CD4-positive, alpha-beta T cell treated with Interleukin-1 beta for 1 hour (primary cell): Measurements from ENCODE around the gene LMCD1.

Source experiments
- DNase-seq, 2 donors: peaks; one replicate each; pipeline ENCODE4 v3.0.0-alpha.2; 2020 to 2022

Gene LMCD1

DNA sequence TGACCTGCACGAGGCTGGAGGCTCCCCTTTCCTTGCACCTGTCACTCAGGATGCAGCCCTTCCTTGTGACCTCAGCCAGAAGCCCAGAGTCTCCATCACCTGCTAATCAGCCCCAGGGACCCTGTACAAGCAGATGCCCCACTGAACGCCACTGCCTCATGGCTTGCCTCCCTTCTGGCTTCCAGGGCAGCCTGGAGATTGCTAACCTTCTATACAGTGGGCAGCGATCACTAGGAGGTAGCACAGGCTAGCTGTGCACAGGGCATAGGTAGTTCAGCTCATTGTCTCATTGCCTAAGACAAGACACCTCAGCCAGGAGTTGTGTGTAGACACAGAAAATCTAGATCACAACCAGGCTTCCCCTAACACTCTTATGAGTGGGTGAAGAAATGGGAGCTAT lies 93.6 kb downstream of the LMCD1 start:
- DNase-seq: no peak

- no peak for DNase-seq
Observed at GRCh38 chr3:8595695-8596115, 94.1 kb downstream of the LMCD1 start.

DNA sequence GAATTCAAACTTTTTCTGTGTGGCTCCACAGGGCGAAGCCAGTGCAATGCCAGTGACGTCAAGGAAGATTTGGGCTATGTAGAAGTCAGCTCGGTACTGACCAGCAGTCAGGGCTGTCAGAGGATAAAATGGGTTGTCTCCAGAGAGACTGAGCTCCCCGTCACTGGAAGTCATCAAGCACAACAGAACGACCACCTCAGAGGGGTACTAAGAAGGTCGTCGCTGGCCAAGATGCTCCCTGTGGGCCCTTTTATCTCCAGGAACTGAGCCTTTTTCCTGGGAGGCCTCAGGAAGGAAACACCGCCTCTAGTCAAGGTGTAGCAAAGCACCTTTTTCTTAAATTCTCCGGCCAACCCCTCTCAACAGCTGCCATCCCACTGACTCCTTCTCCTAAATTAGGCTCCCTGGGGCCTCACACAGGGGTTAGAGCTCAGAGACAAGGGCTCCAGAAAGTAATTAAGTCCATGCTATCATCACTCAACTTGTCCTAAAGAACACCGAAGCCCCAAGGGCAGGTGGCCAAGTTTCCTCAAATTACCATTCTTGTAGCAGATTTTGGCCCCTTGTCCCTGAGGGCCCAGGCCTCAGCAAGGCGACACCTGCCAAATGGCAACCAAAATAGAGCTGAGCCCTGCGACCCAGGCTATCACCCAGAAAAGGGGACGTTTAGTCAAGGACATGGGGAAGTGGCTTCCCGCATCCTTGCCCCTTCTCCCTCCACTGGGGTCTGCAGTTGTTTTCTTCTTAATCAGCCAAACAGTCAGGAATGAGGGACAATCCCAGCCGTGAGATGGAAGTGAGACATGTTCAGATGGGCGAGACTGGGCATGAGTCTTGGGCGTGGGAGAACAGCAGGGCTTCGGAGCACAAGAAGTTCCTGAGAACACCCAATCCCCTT lies 94.9 kb downstream of the LMCD1 start:
- no peak for DNase-seq

DNA sequence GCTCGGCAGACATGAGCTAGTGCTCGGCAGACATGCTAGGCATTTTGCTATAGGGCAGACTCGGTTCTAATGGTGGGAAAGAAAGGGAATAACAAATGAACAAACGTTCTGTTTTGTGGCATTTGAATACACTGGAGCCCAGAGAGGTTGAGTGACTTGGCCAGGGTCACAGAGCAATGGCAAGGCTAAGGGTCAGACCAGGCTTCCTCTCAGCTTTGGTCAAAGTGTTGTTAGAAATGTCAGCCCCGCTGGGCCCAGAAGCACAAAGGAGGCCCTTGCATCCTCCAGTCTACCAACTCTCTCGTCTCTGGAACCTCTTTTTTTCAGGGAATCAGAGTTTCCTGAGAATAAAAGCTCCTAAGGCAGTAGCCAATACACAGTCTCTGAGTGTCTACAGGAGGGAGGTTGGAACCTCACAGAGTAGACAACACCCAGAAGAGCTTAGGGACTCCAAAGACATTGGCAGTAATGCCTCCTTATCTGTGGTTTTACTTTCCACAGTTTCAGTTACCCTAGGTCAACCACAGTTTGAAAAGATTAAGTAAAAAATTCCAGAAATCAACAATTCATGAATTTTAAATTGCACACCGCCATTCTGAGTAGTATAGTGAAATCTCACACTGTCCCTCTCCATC lies 95.7 kb downstream of the LMCD1 start:
- DNase-seq: no peak

GRCh38 chr3:8599146-8599545 lies 97.5 kb downstream of the LMCD1 start:
- no peak for DNase-seq

DNA sequence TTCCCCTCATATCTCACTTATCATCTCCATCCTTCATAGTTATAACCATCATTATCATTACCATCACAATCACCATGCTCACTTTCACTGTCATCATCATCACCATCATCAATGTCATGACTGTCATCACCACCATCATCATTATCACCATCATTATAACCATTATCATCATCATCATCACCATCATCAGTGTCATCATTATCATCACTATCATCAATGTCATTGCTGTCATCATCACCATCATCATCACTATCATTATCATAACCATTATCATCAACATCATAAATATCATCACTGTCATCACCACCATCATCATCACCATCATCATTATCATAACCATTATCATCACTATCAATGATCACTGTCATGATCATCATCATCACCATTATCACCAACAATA lies 98.8 kb downstream of the LMCD1 start:
- no peak for DNase-seq

- no peak for DNase-seq
Observed at GRCh38 chr3:8603115-8603710, 101.6 kb downstream of the LMCD1 start.

DNA sequence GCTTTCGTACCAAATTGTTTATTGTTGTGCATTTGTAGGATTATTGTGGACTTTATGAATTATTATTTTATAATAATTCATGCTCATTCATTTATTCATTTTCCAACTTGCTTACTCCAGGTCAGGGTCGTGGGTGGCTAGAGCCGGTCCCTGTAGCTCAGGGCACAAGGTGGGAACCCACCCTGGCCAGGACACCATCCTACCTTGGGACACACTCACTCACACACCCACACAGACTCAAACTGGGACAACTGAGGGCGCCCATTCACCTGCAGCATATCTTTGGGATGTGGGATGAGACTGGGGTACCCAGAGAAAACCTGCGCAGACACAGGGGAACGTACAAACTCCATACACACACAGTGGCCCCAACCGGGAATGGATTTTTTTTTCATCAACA lies 102.4 kb downstream of the LMCD1 start:
- no peak for DNase-seq

DNA sequence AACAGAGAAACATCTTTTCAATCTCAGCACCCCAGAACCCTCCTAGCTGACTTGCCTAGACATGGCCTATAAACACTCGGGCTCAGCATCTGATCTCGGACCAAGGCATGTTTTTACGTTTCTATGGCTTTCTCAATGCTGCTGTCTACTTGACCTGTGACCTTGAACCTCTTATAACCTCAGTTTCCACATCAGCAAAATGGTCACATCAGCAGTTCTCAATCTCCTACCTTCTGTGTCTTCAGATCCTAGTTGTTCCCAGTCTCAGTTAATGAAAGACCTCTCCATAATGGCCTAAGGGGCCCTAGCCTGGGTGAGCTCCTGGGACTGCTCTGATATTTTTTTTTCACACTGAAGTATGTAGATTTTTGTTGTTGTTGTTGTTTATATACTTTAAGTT lies 103.4 kb downstream of the LMCD1 start:
- DNase-seq: no peak

GRCh38 chr3:8606701-8607231 lies 105.1 kb downstream of the LMCD1 start:
- no peak for DNase-seq

GRCh38 chr3:8607234-8608040 lies 105.8 kb downstream of the LMCD1 start:
- DNase-seq: no peak

DNA sequence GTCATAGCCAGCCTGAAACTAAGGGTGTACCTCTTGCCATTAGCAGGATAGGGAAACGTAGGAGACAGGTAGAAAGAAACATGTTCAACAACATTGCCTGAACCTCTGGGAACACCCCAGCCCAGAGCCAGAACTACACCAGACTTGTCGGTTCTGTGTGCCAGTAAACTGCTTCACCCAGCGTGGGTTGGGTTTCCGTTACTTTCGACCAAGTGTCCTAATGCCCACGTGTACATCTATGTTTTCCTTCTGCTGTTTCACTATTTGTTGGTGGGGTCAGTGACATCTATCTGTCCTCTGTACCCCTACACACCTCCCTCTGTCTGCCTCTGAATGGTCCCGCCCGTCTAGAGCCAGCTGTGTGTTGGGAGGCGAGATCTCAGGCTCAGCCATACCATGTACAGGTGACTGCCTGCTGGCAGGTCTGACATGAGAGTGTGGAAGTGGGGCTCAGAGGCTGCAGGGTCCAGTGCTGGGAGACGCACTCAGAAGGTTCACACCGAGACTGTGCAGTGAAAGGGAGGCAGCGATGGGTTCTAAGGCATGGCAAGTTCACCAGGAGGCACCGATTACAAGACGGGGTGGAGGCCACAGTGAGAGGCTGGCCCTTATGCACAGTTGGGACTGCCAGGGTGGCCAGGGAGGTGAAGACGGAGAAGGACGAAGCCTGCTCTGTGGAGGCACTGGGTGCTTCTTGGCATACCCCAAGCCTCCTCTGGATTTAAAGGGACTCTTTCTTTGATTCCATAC lies 106.6 kb downstream of the LMCD1 start:
- DNase-seq: no peak

GRCh38 chr3:8608791-8609467 lies 107.3 kb downstream of the LMCD1 start:
- no peak for DNase-seq

DNA sequence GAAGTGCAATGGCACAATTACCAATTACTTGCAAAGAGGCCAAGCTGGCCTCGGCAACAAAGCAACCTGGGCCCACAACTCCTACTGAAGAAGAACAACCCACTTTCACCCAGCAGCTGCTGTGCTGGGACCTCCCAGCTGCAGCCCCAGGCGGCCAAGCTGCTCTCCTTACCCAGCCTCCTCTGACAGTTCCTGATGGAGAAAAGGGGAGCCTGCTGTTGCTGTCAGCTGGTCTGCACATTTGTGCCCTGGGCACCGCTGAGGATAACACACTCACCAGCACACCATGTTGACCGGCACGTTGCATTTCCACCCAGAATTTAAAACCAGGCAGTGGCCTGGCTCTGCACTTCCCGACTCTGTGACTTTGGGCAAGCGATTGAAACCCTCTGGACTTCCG lies 109.3 kb downstream of the LMCD1 start:
- no peak for DNase-seq

DNA sequence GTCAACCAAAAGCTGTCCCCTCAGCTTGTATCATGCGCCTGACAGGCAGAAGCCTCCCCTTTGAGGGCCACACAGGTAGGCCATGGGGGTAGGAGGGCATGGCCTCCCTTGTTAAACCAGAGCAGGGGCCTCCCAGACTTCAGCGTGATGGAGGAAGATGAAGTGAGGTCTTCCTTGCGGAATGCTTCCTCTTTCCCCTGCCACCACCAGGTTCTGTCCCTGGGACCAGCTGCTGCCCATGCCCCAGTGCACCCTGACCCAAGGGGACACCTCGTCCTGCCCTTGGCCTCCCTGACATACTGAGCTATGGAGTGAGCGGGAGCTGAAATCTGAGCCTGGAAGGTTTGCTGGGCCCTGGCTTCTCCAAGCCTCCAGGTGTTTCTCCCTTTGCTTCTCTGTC lies 116.3 kb downstream of the LMCD1 start:
- no peak for DNase-seq

DNA sequence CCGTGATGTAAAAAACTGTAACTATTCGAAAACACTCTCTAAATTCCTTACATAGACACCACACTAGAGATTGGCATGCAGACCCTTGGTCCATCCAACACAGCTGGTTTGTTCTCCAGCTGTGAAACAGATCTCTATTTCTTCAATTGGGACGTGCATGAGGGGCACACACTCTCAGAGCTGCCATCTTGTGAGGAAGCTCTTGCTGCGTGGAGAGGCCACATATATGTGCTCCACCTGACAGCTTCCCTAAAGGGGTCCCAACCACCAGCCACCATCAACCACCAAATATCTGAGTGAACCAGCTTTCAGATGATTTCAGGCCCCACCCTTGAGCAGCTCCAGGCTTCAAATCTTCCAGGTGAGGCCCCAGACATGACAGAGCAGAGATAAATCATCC lies 117.3 kb downstream of the LMCD1 start:
- DNase-seq: no peak

DNA sequence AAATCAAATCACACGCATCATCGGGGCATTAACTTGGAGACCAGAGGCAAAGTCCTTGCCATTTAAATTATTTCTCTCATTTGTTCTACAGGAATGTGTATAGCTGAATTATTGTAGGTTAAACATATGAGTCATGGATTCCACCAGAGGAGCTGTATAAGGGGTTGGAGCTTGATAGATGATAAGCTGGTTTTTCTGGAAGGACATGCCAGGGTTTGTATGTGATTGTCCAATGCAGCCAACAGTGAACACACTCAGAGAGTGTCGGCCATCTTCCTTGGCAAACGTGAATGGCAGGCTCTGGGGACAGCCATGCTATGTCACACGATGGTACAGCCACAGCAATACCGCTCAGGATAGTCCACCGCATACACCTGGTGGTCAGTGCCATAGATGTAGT lies 117.9 kb downstream of the LMCD1 start:
- no peak for DNase-seq

DNA sequence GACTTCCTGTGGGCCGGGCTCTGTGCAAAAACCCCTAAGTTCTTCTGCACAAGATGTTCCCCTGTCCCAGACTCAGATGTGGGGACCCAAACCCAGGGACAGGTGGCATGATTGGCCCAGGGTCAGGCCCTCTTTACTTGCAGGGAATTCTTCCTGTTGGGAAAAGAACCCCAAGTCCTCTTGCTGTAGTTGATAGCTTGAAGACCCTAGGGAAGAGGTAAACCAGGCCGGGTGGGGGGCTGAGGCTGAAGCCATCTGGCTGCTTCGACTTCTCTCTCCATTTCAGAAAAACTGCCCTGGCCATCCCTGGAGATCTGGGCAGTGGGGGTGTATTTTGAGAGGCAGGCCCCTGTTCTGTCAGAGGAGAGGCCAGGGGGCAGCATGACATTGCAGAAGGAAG lies 119.5 kb downstream of the LMCD1 start:
- DNase-seq: no peak

DNA sequence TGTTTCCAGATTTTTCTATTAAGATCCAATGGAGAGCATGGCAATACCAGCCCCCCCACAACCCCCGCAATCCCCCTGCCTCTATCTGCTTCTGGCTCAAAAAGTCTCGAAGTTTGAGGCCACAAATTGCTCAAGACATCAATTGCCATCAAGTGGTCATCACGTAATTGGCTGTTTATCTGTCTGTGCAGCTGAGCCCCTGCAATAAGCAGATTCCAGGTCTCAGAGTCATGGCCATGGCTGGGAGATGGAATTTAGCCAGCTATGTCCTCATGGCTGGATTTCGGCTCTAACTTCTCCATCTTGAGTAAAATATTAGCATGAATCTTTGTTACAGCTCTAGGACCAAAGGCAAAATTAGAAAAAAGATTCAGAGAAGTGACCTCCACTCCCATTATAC lies 120.2 kb downstream of the LMCD1 start:
- DNase-seq: no peak

- DNase-seq: peak; percentile 8 to 52
Observed at GRCh38 chr3:8622873-8623691, 121.5 kb downstream of the LMCD1 start.

DNA sequence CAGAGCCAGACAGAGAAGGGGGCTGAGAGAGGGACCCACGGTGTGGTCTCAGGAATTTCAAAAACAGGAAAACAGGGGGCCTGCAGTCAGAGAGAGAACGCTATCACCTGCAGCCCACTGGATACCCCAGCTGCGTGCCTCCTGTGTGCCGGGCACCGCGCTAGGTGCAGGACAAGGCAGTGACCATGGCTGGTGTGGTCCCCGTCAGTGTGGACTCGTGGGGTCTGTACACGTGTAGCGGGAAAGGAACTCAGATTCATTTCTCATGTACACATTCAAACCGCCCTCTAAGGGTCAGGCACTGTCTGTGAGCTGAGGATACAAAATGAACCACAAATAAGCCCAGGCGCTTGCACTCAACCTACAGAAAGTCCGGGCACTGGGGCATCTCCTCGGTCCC lies 122.1 kb downstream of the LMCD1 start:
- no peak for DNase-seq
